Measurements from ENCODE around the gene MEGF6. TPM values are rescaled to one million over a fixed set of nuclear protein-coding genes. Genes with fewer than 3 reads are reported as not detected.

The MEGF6 gene
- total RNA-seq, 3 donors from 2014 or later, result 19.3 to 32.1 (median 24.2) TPM

DNA sequence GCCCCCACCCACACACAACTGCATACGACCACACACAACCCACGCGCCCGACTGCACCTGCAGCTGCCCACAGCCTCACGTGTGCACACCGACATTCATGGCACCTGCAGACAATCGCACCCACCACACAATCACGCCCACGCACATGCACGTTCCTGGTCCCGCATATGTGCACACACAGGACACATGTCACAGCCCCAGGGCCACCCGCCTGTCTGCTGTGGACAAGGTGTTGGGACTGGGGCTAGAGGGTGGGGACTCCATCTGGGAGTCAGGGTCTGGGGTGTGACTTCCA is 100.4 kb downstream of the MEGF6 start:
- no peaks in the 10 kb centered on the region for H3K4me1 ChIP-seq
- intact Hi-C loops (cut with DNase I; ENCODE audit: low total_unique reads), result no loop called here
- no peaks in the 10 kb centered on the region for H3K27me3 ChIP-seq
- no peak overlapping the region for H3K4me3 ChIP-seq
- DNase-seq (ENCODE audit: low spot score in 2 of 2), result no peak
- no peak overlapping the region for H3K27ac ChIP-seq
- H3K9me3 ChIP-seq, result no peaks in the 10 kb centered on the region
- H3K36me3 ChIP-seq, result no peaks in the 10 kb centered on the region
- no peak for TF ChIP-seq CTCF (IDR thresholded peaks at IDR 0.05)
- no peak for TF ChIP-seq POLR2A (IDR thresholded peaks at IDR 0.05)
- TF ChIP-seq POLR2AphosphoS5 (IDR thresholded peaks at IDR 0.05), result no peak

GRCh38 chr1:3510136-3510955 is 101.0 kb downstream of the MEGF6 start:
- intact Hi-C loops (cut with DNase I; ENCODE audit: low total_unique reads), result no loop called here
- DNase-seq (ENCODE audit: low spot score in 2 of 2), result no peak

GRCh38 chr1:3509721-3510120 is 101.6 kb downstream of the MEGF6 start:
- Histone ChIP-seq H3K4me1 (no peaks in the 10 kb centered on the region), H3K36me3 (no peaks in the 10 kb centered on the region), H3K4me3 (no peak overlapping the region), H3K27ac (no peak overlapping the region), H3K27me3 (no peaks in the 10 kb centered on the region), H3K9me3 (no peaks in the 10 kb centered on the region)
- intact Hi-C loops (cut with DNase I; ENCODE audit: low total_unique reads), result loop anchor here (5.0 kb wide), 1 partner anchor 1412 kb away; no protein-coding TSS in a partner anchor
- no peak for TF ChIP-seq POLR2AphosphoS5 (IDR thresholded peaks at IDR 0.05)
- no peak for DNase-seq (ENCODE audit: low spot score in 2 of 2)

More at GRCh38 chr1:3510136-3510955, 101.0 kb downstream of the MEGF6 start:
- Histone ChIP-seq H3K27me3 (no peaks in the 10 kb centered on the region), H3K9me3 (no peaks in the 10 kb centered on the region), H3K4me1 (no peaks in the 10 kb centered on the region), H3K4me3 (no peak overlapping the region), H3K36me3 (no peaks in the 10 kb centered on the region), H3K27ac (no peak overlapping the region)
- TF ChIP-seq POLR2AphosphoS5 (IDR thresholded peaks at IDR 0.05), result no peak
- TF ChIP-seq CTCF (IDR thresholded peaks at IDR 0.05), result no peak
- no peak for TF ChIP-seq POLR2A (IDR thresholded peaks at IDR 0.05)

GRCh38 chr1:3508757-3509415 is 102.4 kb downstream of the MEGF6 start:
- intact Hi-C loops (cut with DNase I; ENCODE audit: low total_unique reads), result loop anchor here (5.0 kb wide), 1 partner anchor 1412 kb away; no protein-coding TSS in a partner anchor
- H3K4me3 ChIP-seq, result no peak overlapping the region
- no peak for TF ChIP-seq CTCF (IDR thresholded peaks at IDR 0.05)
- H3K36me3 ChIP-seq, result no peaks in the 10 kb centered on the region
- H3K27ac ChIP-seq, result no peak overlapping the region
- no peaks in the 10 kb centered on the region for H3K27me3 ChIP-seq
- H3K4me1 ChIP-seq, result no peaks in the 10 kb centered on the region
- no peaks in the 10 kb centered on the region for H3K9me3 ChIP-seq
- DNase-seq (ENCODE audit: low spot score in 2 of 2), result no peak

GRCh38 chr1:3507636-3508275 is 103.6 kb downstream of the MEGF6 start:
- no peak for TF ChIP-seq CTCF (IDR thresholded peaks at IDR 0.05)
- TF ChIP-seq POLR2AphosphoS5 (IDR thresholded peaks at IDR 0.05), result no peak
- TF ChIP-seq POLR2A (IDR thresholded peaks at IDR 0.05), result no peak
- Histone ChIP-seq H3K27me3 (no peaks in the 10 kb centered on the region), H3K27ac (no peak overlapping the region), H3K36me3 (no peaks in the 10 kb centered on the region), H3K4me1 (no peaks in the 10 kb centered on the region), H3K4me3 (no peak overlapping the region), H3K9me3 (no peaks in the 10 kb centered on the region)
- no peak for DNase-seq (ENCODE audit: low spot score in 2 of 2)
- intact Hi-C loops (cut with DNase I; ENCODE audit: low total_unique reads), result loop anchor here (5.0 kb wide), 1 partner anchor 1410 kb away; no protein-coding TSS in a partner anchor
